SK-N-MC (cell line): ENCODE results near the gene PNKD.

ENCODE experiments used
- EZH2 ChIP-seq: fragments of 200-600 bp; sonication (generic); IDR thresholded peaks from one replicate; pipeline ENCODE4 v1.6.1; 2017; ENCODE audit warnings: antibody characterized with exemption
- FOXP2 ChIP-seq: optimal IDR thresholded peaks from 2 replicates; pipeline ENCODE3; 2011; ENCODE audit warnings: mild to moderate bottlenecking, moderate library complexity; ENCODE audit not compliant: insufficient read depth; ENCODE audit errors: extremely low read length, control extremely low read depth
- POLR2AphosphoS5 ChIP-seq: IDR thresholded peaks from 2 replicates; pipeline ENCODE4 v1.6.1; 2012; ENCODE audit warnings: mild to moderate bottlenecking, low read depth, low read length, borderline replicate concordance

- TF ChIP-seq EZH2 (no peak), POLR2AphosphoS5 (no peak), FOXP2 (no peak)
Measured at GRCh38 chr2:218278531-218279360, 8.4 kb downstream of the PNKD start.
